CD4-positive, alpha-beta memory T cell (primary cell): ENCODE data around the gene ADD2. TPM values are rescaled to one million over a fixed set of nuclear protein-coding genes. Genes with fewer than 3 reads are reported as not detected.

Experiments used
- CTCF ChIA-PET: fragments of 350-600 bp; sonication (Branson Sonifier 250); formaldehyde crosslinking; loops from one replicate; lab custom pipeline; 2021; ENCODE audit warnings: inconsistent platforms; ENCODE audit not compliant: partially characterized antibody; lab: Charles Lee
- POLR2A ChIA-PET: fragments of 350-600 bp; sonication (Branson Sonifier 250); formaldehyde crosslinking; loops from one replicate; lab custom pipeline; 2021; ENCODE audit not compliant: partially characterized antibody; lab: Charles Lee
- DNase-seq, 5 donors: peaks; one replicate each; pipeline versions ENCODE4 v3.0.0 to v3.0.0-alpha.2; 2020 to 2022; ENCODE audit warnings: mixed read lengths in 1 of 5
- H3K27ac ChIP-seq: one replicate; pipeline ENCODE4 v1.7.0; 2013; ENCODE audit warnings: low read depth, low read length
- H3K27me3 ChIP-seq: 2 replicates; pipeline ENCODE4 v1.7.0; 2013; ENCODE audit warnings: mild to moderate bottlenecking, low read length, moderate library complexity; ENCODE audit not compliant: insufficient read depth
- H3K36me3 ChIP-seq: 2 replicates; pipeline ENCODE4 v1.7.0; 2013; ENCODE audit warnings: mild to moderate bottlenecking, low read length, moderate library complexity; ENCODE audit not compliant: insufficient read depth
- H3K4me1 ChIP-seq: 2 replicates; pipeline ENCODE4 v1.7.0; 2013; ENCODE audit warnings: mild to moderate bottlenecking, low read length, moderate library complexity; ENCODE audit not compliant: insufficient read depth
- H3K4me3 ChIP-seq, 2 donors: one replicate each; pipeline ENCODE4 v1.7.0; 2013; ENCODE audit warnings: low read length in 2 of 2, mild to moderate bottlenecking in 1 of 2
- H3K9me3 ChIP-seq, 2 donors: one replicate each; pipeline ENCODE4 v1.7.0; 2013; ENCODE audit warnings: low read length in 2 of 2, control low read depth in 1 of 2; ENCODE audit not compliant: control insufficient read depth in 1 of 2
- H3K27ac Mint-ChIP-seq, 7 donors: one replicate each; pipeline ENCODE4 v1.8.0; 2020 to 2021; ENCODE audit warnings: mixed read lengths in 7 of 7, mild to moderate bottlenecking in 6 of 7, inconsistent platforms in 3 of 7, moderate library complexity in 3 of 7
- H3K27me3 Mint-ChIP-seq, 2 donors: one replicate each; pipeline ENCODE4 v1.8.0; 2020 to 2021; ENCODE audit warnings: mixed read lengths in 2 of 2
- H3K36me3 Mint-ChIP-seq, 2 donors: one replicate each; pipeline ENCODE4 v1.8.0; 2020 to 2021; ENCODE audit warnings: mixed read lengths in 2 of 2, inconsistent platforms in 1 of 2, mild to moderate bottlenecking in 1 of 2
- H3K4me1 Mint-ChIP-seq, 4 donors: one replicate each; pipeline ENCODE4 v1.8.0; 2020 to 2021; ENCODE audit warnings: mixed read lengths in 4 of 4, mild to moderate bottlenecking in 1 of 4
- H3K4me3 Mint-ChIP-seq, 8 donors: one replicate each; pipeline ENCODE4 v1.8.0; 2020 to 2021; ENCODE audit warnings: mixed read lengths in 8 of 8, mild to moderate bottlenecking in 7 of 8, moderate library complexity in 6 of 8, inconsistent platforms in 3 of 8
- H3K9me3 Mint-ChIP-seq, 8 donors: one replicate each; pipeline ENCODE4 v1.8.0; 2020 to 2021; ENCODE audit warnings: mixed read lengths in 8 of 8, mild to moderate bottlenecking in 5 of 8, inconsistent platforms in 3 of 8, moderate library complexity in 1 of 8
- intact Hi-C: fragments of 100-400 bp; cut with micrococcal nuclease; formaldehyde crosslinking; loops from one replicate; pipeline ENCODE4 v1.15.1; 2023
- polyA plus RNA-seq, 2 donors: library from polyadenylated mRNA; unstranded; fragments of 300-500 nt; fragmentation: Illumina TruSeq; gene quantifications; one replicate each; pipeline ENCODE4 v1.2.3, GENCODE V29; 2021
- total RNA-seq, 2 experiments: library from RNA; stranded (reverse); gene quantifications; one replicate each; pipeline ENCODE4 v1.2.3, GENCODE V29; 2021

ADD2 gene
- total and polyA plus RNA-seq, 4 experiments from 2014 or later, result 0.41 to 1.1 (median 0.94) TPM; not detected in 1

- H3K27me3 ChIP-seq, result no peaks in the 10 kb centered on the region
- no peaks in the 10 kb centered on the region for H3K9me3 Mint-ChIP-seq
- no peak overlapping the region for H3K4me3 Mint-ChIP-seq
- H3K27ac Mint-ChIP-seq, result peak overlapping the region in 1 of 7 donors; percentile 47
- H3K4me1 Mint-ChIP-seq, result no peaks in the 10 kb centered on the region
- ChIA-PET CTCF (no interaction called here), POLR2A (no interaction called here)
- H3K4me1 ChIP-seq, result no peaks in the 10 kb centered on the region
- H3K27ac ChIP-seq, result no peak overlapping the region
- peaks cover 0 to 2% of the 10 kb centered on the region in 2 donors for H3K27me3 Mint-ChIP-seq
- H3K36me3 Mint-ChIP-seq, result no peaks in the 10 kb centered on the region
- H3K36me3 ChIP-seq, result no peaks in the 10 kb centered on the region
- H3K9me3 ChIP-seq, result no peaks in the 10 kb centered on the region
- intact Hi-C loops, result no loop called here
- DNase-seq, result no peak
- H3K4me3 ChIP-seq, result no peak overlapping the region
Measured at GRCh38 chr2:70708376-70709199, 59.4 kb downstream of the ADD2 start.

GRCh38 chr2:70707706-70708105 is 60.3 kb downstream of the ADD2 start:
- Histone ChIP-seq H3K36me3 (no peaks in the 10 kb centered on the region), H3K27ac (no peak overlapping the region), H3K27me3 (no peaks in the 10 kb centered on the region), H3K9me3 (no peaks in the 10 kb centered on the region), H3K4me3 (no peak overlapping the region), H3K4me1 (no peaks in the 10 kb centered on the region)
- Mint-ChIP-seq H3K4me1 (no peaks in the 10 kb centered on the region), H3K27ac (no peak overlapping the region), H3K4me3 (no peak overlapping the region), H3K9me3 (no peaks in the 10 kb centered on the region), H3K36me3 (no peaks in the 10 kb centered on the region), H3K27me3 (peaks cover 0 to 2% of the 10 kb centered on the region in 2 donors)
- CTCF ChIA-PET, result no interaction called here
- intact Hi-C loops, result no loop called here
- DNase-seq, result no peak
- POLR2A ChIA-PET, result no interaction called here

GRCh38 chr2:70706026-70706795 is 61.8 kb downstream of the ADD2 start:
- peaks cover 0 to 2% of the 10 kb centered on the region in 2 donors for H3K27me3 Mint-ChIP-seq
- H3K4me1 Mint-ChIP-seq, result no peaks in the 10 kb centered on the region
- ChIA-PET POLR2A (no interaction called here), CTCF (no interaction called here)
- H3K4me3 ChIP-seq, result no peak overlapping the region
- H3K27ac ChIP-seq, result no peak overlapping the region
- H3K9me3 ChIP-seq, result no peaks in the 10 kb centered on the region
- H3K36me3 Mint-ChIP-seq, result no peaks in the 10 kb centered on the region
- H3K4me3 Mint-ChIP-seq, result no peak overlapping the region
- intact Hi-C loops, result no loop called here
- H3K9me3 Mint-ChIP-seq, result no peaks in the 10 kb centered on the region
- no peaks in the 10 kb centered on the region for H3K27me3 ChIP-seq
- no peak overlapping the region for H3K27ac Mint-ChIP-seq
- H3K36me3 ChIP-seq, result no peaks in the 10 kb centered on the region
- H3K4me1 ChIP-seq, result no peaks in the 10 kb centered on the region
- no peak for DNase-seq

GRCh38 chr2:70705160-70705850 is 62.7 kb downstream of the ADD2 start:
- ChIA-PET CTCF (no interaction called here), POLR2A (no interaction called here)
- Mint-ChIP-seq H3K9me3 (no peaks in the 10 kb centered on the region), H3K36me3 (no peaks in the 10 kb centered on the region), H3K4me3 (no peak overlapping the region), H3K27ac (no peak overlapping the region), H3K4me1 (no peaks in the 10 kb centered on the region), H3K27me3 (peaks cover 0 to 2% of the 10 kb centered on the region in 2 donors)
- Histone ChIP-seq H3K27me3 (no peaks in the 10 kb centered on the region), H3K9me3 (no peaks in the 10 kb centered on the region), H3K4me3 (no peak overlapping the region), H3K36me3 (no peaks in the 10 kb centered on the region), H3K27ac (no peak overlapping the region), H3K4me1 (no peaks in the 10 kb centered on the region)
- intact Hi-C loops, result no loop called here
- no peak for DNase-seq

GRCh38 chr2:70703900-70704549 is 64.0 kb downstream of the ADD2 start:
- H3K36me3 ChIP-seq, result no peaks in the 10 kb centered on the region
- CTCF ChIA-PET, result no interaction called here
- no peaks in the 10 kb centered on the region for H3K27me3 ChIP-seq
- Mint-ChIP-seq H3K27me3 (peaks cover 1 to 2% of the 10 kb centered on the region in 2 donors), H3K27ac (no peak overlapping the region), H3K36me3 (no peaks in the 10 kb centered on the region), H3K4me3 (no peak overlapping the region), H3K9me3 (no peaks in the 10 kb centered on the region), H3K4me1 (no peaks in the 10 kb centered on the region)
- H3K4me1 ChIP-seq, result no peaks in the 10 kb centered on the region
- DNase-seq, result no peak
- H3K9me3 ChIP-seq, result no peaks in the 10 kb centered on the region
- POLR2A ChIA-PET, result no interaction called here
- intact Hi-C loops, result no loop called here
- no peak overlapping the region for H3K4me3 ChIP-seq
- no peak overlapping the region for H3K27ac ChIP-seq

GRCh38 chr2:70702711-70703395 is 65.1 kb downstream of the ADD2 start:
- CTCF ChIA-PET, result no interaction called here

More at GRCh38 chr2:70702711-70703395, 65.1 kb downstream of the ADD2 start:
- no peaks in the 10 kb centered on the region for H3K36me3 ChIP-seq
- no peaks in the 10 kb centered on the region for H3K9me3 Mint-ChIP-seq
- no peak overlapping the region for H3K27ac ChIP-seq
- H3K27ac Mint-ChIP-seq, result no peak overlapping the region
- no peaks in the 10 kb centered on the region for H3K9me3 ChIP-seq
- peaks cover 2 to 3% of the 10 kb centered on the region in 2 donors for H3K27me3 Mint-ChIP-seq
- POLR2A ChIA-PET, result no interaction called here
- intact Hi-C loops, result no loop called here
- no peaks in the 10 kb centered on the region for H3K27me3 ChIP-seq
- H3K4me1 Mint-ChIP-seq, result no peaks in the 10 kb centered on the region
- H3K36me3 Mint-ChIP-seq, result no peaks in the 10 kb centered on the region
- H3K4me3 ChIP-seq, result no peak overlapping the region
- no peaks in the 10 kb centered on the region for H3K4me1 ChIP-seq
- no peak for DNase-seq
- H3K4me3 Mint-ChIP-seq, result no peak overlapping the region
